Stimulated activated CD4-positive, alpha-beta T cell treated with anti-CD3 and anti-CD28 coated beads, Interleukin-4, amount 100 ng/mL, for 24 hours (primary cell): Measurements from ENCODE around the gene PXK.

Source experiments
- DNase-seq: peaks from one replicate; pipeline ENCODE4 v3.0.0-alpha.2; 2020

PXK gene

DNA sequence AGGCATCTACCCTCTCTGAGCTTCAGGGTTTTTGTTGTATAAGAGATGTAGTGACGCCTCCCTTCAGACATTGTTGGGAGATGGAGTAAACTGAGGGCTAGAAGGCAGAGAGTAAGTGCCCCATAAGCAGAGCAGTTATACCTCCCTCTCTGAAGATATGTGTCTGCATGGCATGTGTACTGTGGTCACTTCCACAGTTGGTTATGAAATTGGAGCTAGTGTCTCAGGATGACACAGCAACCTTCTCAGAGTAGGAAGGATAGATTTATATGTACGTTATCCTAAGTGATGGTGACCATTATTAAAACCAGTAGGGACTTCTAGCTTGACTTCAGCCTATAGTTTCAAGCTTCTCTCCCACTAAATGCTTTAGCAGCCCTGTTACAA lies 17.9 kb downstream of the PXK start:
- no peak for DNase-seq

DNA sequence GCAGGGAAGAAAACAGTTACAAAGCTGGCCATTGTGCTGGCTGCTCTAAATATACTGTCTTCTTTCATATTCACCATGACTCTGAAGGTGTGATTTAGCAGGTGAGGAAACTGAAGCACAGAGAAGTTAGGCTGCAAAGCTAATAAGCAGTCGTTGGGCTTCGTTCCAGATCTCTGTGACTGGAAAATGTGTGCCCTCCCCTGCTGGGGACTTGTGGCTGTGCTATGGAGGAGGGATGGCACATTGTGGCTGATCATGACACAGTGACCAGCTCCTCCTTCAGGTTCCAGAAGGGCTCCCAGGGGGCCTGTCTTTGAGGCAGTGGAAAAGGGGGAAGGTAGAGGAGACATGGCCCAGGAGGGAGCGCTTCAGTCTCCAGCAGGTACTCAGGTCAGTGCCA lies 19.2 kb downstream of the PXK start:
- DNase-seq: no peak

DNA sequence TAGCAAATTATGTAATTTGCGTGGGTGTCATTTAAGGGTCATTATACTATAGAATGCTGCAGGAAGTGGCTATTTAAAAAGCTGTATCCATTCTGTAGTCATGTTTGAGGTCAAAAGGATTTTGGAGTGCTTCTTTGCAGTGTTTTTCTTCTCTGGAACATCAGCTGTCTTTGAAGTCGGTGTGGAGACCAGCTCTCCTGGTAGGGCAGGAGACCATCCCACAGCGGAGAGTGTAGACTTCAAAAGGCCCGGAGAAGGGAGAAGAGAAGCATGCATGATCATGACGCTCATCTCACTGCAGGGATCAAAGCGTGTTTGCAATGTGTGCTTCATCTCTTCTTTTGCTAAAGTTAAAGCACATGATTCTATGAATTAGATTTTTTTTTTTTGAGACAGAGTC lies 19.9 kb downstream of the PXK start:
- DNase-seq: no peak

DNA sequence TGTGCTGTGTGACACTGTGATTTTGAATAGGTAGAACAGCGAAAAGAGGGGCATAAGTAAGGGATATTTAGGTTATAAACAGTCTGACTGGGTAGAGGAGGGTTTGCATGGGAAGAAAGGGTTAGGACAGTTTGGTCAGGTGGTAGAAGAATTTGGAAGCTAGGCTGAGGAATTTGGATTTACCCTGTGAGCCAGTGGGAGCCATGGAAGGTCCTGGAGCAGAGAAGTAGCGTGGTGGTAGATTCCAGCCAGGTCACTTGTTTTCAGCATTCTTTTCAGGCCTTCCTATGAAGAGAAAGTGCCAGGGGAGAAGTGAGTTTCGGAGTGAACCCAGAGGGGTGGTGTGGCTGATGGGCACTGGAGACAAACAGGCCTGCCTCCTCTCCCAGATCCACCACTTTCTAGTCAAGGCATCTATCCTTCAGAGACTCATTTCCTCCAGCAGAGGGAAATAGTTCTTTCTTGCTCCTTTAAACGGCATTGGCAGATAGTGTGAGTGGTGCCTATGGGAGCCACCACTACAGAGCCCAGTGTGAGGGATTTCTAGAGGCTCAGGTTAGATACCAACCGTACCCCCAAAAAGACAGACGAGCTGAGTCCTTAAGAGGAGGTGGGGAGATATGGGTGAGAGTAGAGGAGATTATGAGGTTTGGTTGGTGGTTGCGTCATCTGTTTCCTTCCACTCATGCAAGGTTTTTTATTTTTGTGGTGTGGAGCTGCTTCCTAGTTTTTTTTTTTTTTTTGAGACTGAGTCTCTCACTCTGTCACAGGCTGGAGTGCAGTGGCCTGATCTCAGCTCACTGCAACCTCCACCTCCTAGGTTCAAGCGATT lies 21.2 kb downstream of the PXK start:
- no peak for DNase-seq

DNA sequence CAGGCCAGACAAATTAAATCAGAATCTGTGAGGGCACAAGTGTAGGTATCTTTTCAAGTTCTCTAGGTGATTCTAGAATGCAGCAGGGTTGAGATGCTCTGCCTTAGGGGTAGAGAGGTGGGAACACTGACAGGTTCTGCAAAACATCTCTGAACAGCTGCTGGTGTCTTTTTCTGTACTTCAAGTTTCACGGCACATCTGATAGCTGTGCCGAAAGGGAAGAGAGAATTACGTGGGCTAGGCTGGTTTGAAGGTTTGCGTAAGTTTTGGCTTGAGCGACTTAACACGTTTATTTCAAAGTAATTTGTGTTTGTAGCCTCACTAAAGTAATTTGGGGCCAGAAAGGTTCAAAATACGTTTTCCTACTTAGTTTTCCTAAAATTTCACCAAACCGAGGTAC lies 22.5 kb downstream of the PXK start:
- no peak for DNase-seq

DNA sequence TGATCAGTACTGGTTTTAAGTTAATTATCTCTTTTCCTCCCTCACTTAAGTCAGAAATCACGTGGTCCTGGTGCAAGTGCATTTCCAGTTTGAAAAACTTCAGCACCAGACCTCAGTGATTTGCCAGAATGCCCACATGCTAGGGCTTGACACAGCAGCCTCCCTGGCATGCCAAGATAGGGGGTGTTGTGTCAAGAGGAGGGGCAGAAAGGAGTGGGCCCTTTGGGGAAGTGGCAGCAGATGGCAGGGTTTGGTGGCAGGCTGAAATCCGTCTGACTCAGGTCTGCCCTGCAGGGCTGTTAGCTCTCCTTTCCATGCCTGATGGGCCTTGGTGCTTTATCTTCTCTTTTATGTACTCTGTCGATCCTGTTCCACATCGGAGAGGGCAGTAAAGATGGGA lies 23.4 kb downstream of the PXK start:
- DNase-seq: no peak

DNA sequence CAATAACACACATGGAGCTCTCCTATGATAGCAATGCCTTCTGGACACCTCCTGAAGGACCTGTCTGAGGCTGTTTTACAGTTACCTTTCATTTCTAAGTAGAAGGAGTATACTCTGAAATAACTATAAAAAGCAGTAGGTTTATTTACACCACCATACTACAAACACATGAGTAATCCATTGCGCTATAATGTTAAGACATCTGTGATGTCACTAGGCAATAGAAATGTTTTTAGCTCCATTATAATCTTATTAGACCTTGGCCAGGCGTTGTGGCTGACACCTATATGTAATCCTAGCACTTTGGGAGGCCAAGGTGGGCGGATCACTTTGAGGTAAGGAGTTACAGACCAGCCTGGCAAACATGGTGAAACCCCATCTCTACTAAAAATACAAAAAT lies 24.7 kb downstream of the PXK start:
- no peak for DNase-seq

DNA sequence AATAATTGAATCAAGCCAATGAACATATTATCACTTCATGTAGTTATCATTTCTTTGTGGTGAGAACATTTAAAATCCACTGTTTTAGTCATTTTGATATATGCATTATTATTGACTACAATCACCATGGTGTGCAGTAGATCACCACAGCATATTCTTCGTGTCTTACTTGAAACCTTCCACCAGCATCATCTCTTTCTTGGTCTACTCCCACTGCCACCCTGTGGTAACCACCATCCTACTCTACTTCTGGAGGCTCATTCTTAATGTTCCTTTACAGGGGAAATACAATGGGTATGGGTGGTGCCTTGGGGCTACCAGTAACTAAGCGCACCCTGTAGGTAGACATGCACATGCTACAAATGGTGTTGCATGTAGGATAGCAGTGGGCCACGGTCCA lies 25.4 kb downstream of the PXK start:
- DNase-seq: peak; percentile 12

DNA sequence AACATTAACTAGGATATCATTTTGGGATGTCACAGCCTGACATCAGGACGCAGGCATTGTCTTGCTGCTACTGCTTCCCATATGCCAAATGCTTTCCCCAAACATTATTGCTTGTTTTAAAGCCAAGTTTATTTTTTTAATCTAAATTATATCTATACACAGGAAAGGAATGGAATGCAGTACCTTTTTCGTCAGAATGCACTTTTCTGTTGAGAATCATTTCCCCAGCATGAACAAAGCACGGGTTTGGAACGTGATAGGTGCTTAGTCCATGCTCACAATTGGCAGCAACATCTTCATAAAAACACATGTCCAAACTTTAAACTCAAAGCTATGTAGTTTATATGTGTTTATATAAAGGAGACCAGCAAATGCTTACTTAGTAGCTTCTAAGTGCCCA lies 26.1 kb downstream of the PXK start:
- no peak for DNase-seq

DNA sequence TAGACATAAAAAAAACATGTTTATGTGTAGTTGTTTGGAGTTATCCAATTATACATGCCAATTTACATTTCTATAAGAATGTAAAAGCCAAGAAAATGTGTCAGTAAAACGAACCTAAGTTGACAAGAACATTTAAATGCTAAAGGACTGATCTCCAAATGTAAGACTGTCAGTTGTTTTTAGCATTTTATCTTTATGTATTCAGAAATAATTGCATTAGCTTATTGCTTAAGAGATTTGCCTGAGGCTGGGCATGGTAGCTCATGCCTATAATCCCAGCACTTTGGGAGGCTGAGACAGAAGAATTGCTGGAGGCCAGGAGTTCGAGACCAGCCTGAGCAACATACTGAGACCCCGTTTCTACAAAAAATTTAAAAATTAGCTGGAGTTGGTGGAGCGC lies 26.9 kb downstream of the PXK start:
- no peak for DNase-seq

DNA sequence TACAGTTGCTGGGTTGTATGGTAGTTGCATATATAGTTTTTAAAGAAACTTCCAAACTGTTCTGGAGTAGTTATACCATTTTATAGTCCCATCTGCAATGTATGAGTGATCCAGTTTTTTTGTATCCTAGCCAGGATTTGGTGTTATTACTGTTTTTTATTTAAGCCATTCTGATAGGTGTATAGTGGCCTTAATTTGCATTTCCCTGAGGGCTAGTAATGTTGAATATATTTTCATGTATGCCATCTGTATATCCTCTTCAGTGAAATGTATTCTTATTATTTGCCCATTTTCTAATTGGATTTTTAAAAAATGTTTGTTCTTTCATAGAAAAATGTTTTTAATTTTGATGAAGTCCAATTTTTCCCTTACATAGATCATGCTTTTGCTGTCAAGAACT lies 29.2 kb downstream of the PXK start:
- DNase-seq: no peak

DNA sequence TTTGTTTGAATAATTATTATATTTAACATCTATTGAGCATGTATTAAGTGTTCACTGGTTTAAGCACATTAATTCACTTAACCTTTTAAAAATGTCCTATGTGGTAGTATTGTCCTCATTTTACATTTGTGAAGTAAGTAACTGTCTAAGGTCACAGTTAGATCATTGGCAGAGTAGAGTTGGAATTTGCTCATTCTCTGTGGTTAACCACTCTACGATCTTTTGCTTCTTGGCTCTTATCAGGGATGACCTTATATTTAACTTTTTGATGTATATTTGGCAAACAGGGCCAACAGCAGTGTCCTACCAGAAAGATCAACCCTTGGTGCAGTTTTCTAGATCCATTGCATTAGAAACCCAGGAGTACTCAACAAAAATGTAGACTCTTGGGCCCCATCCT lies 34.0 kb downstream of the PXK start:
- DNase-seq: no peak

DNA sequence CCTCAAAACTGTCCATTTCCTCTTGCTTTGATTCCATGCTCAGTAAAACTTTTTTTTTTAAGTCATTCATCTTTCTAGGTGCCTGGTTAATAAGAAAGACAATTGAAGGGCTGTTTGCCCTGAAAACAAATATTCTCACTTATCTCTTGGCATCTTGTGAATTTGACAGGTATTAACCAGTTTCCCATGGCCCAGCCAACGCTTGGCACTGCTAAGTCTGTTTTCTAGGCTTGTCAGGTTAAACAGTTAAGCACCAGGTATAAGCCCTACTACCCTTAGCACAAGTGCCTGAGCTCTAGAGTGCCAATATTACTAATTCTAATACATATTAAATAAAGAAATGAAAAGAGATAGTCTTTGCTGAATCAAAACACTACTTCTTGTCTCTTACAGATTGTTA lies 36.3 kb downstream of the PXK start:
- no peak for DNase-seq

DNA sequence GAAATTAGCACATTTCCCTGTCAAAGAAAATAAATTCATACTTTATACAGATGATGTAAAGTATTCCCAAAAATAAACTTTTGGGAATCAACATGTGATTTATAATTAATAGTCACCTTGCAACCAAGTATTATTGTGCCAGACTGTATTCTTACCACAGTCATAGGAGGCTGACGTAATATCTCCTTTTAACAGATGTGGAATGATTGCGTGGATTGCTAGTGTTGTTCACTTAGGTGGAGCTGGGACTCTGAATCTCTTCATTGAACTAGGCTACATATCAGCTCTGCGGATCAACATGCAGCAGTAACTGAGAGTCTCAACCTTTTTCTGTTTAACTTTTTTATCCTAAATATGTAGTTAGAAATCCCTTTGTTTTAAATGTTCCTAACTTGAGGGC lies 37.2 kb downstream of the PXK start:
- DNase-seq: no peak

DNA sequence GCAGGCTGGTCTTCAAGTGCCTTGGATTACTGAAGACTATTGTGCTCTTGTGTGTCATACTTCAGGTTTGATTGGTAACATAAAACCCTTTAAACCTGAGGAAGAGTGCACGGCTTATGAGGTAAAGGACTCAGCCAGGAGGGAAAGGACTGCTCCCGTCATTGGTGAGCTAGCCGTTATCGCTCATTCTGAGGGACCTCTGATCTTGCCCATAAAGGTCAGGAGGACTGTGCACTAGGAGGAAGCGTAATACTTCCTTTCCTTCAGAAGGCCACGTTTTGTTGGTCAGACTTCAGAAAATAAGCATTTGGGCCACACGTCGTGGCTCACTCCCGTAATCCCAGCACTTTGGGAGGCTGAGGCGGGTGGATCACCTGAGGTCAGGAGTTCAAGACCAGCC lies 37.7 kb downstream of the PXK start:
- DNase-seq: no peak

DNA sequence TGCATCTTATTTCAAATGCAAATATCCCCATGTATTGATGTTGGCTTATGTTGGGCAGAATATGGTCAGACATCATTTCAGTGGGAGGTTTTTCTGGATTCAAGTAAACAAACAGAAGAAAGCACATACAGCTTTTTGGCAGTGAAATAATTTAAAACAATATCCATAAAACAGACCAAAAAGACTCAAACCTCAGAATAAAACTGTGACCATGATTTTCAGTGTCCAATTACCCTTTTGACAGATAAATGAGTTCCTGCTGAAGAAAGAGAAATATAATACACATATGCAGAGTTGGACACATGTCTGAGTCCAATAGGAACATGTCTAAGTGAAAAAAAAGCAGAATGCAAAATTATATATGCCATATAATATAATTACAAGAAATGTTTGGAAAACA lies 39.1 kb downstream of the PXK start:
- DNase-seq: no peak

DNA sequence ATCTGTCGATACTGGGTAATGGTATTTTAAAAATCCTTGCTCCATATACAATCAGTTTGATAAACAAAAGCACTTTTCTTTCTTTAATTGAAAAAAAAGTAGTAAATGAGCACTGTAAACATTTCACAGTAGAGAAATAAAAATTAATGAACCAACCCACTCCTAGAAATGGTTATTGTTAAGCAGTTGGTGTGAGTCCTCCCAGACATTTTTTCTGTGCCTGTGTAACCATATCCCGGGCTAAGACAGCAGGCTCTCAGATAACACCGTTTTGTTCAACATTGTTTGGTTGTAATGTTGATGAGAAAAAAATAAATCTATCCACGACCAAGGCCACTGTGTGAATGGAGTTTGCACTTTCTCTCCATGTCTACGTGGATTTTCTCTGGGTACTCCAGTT lies 42.6 kb downstream of the PXK start:
- no peak for DNase-seq

DNA sequence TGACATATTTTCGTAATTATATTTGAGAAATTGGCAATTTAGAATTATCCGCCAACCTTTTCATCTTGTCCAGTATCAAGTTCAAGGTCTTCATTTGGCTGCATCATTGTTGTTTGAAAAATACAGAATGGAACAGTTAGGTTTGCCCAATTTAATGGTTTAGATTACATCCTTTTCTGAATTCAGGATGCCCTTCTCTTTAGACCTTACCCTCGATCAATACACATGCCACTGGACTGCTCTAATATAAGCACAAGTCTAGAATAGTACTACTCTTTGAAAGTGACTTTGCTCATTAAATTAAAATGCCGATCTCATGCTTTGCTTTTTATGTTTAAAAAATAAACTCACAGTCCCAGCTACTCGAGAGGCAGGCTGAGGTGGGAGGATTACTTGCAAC lies 44.5 kb downstream of the PXK start:
- DNase-seq: no peak

DNA sequence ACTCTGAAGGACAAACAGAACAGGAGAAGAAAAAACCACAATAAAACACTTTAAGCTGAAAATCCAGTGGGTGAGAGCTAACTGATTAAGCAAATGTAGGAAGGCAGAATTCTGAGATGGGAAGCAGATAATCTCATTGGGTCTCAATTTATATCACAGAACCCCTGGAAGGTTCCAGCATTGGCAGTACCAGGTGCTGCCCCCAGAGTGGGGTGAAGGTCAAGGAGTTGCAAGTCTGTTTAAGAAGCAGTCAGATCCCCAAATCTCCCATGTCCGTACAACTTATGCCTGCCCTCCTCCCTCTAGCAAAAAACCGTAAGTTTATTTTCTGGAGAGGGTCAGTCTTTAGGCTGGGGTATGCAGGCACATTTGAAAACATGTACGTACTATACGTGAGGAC lies 45.1 kb downstream of the PXK start:
- DNase-seq: no peak

DNA sequence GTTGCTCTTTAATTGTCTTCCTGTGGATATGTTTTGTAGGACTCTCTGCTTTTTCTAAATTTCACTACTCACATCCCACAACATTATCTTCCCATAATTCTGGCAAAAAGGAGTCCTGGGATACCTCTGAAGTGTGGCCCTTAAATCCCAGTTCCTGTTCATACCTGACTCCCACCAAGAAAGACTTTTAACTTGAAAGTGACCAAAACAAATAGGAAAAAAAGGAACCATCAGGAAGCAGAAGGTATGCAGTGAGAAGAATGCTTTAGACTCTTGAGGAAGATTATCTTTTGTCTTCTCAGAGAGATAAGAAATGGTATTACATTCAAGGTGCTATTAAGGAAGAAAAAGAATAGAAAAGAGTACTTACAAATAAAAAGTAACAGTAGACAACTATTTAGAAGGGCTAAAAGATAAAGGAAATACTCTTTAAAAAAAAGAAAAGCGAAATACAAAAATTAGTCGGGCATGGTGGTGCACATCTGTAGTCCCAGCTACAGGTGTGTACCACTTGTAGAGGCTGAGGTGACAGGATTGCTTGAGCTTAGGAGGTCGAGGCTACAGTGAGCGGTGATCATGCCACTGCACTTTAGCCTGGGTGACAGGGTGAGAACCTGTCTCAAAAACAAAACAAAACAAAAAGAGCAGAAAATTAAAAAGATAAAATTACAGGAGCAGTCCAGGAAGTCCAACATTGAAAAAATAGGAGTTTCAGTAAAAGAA lies 46.8 kb downstream of the PXK start:
- no peak for DNase-seq

DNA sequence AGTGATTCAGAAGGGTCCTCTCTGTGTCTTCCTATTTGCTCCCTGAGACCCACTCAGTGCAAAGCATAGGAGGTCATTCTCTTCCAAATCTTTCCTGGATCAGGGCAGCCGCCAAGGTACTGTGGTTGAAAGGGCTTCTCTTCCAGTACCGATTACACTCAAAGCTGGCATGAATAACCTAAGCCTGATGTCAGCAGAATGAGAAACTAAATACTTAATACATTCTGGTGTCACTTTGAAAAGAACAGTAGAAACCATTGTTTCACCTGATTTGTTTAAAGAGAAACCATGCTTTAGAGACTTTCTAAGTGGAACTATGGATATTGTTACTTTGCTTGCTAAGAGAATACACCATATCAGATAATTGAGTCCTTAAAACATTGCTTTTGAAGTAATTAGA lies 50.8 kb downstream of the PXK start:
- no peak for DNase-seq

DNA sequence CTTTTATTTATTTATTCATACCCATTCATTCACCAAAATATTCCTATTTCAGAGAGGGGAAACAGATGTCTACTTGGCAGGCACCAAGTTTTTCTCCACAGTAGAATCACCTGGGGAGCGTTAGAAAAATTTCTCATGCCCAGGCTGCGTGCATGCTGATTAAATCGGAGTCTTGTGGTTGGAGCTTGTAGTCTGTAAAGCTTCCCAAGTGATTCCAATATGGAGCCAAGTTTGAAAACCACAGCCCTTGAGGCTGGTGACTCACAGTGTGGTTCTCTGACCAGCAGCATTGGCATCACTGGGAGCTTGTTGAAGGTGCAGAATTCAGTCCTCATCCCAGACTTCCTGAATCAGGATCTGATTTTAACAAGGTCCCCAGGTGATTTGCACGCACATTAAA lies 51.2 kb downstream of the PXK start:
- no peak for DNase-seq

DNA sequence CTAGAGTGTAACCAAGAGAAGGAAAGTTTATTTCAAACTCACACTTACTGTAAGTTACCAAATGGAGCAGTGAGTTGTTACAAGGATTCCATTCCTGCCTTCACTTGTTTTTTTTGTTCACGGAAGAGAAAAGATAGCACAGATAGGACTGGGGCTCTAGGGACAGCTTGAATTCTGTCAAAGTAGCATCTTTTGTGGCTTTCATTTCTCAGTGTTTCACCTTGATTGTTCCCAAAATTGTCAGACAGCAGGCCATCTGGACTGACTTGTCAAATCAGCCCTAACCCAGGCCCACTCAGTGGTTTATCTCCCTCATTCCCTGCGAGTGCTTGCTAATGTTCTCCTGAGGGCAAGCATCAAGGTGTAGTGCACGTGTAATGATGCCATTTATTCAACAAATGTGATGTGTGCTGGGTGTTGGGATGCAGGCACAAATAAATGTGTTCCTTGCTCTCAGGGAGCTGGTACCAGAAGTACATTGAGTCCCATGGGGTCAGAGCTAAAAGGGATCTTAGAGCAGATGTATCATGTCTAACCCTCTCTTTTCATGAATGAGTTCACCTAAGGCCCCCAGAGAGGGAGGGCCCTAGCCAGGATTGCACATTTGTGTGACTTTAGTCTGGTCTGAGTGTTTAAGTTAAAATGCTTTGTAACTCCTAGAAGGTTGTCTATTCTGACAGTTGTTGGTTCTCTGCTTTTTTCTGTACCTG lies 51.8 kb downstream of the PXK start:
- DNase-seq: no peak
